SK-N-SH treated with all-trans-retinoic acid at 6 μM for 48 hours (cell line): Measurements from ENCODE around the gene SEMA3D.

Experiments used
- ESRRG ChIP-seq: fragments of 250-450 bp; sonication (Bioruptor Pico); IDR thresholded peaks from 2 replicates; pipeline ENCODE4 v1.6.1; 2021; ENCODE audit warnings: mild to moderate bottlenecking
- GLIS3 ChIP-seq: fragments of 250-450 bp; sonication (Bioruptor Pico); IDR thresholded peaks from 2 replicates; pipeline ENCODE4 v1.5.0; 2020; ENCODE audit warnings: mild to moderate bottlenecking, moderate library complexity
- OSR1 ChIP-seq: fragments of 250-450 bp; sonication (Bioruptor Pico); IDR thresholded peaks from 2 replicates; pipeline ENCODE4 v1.8.0; 2022; ENCODE audit warnings: moderate library complexity, mild to moderate bottlenecking, inconsistent platforms
- RARB ChIP-seq: fragments of 250-450 bp; sonication (Bioruptor Pico); IDR thresholded peaks from 2 replicates; pipeline ENCODE4 v1.8.0; 2021; ENCODE audit warnings: mild to moderate bottlenecking, moderate library complexity
- SNAI2 ChIP-seq: fragments of 250-450 bp; sonication (Bioruptor Pico); IDR thresholded peaks from 2 replicates; pipeline ENCODE4 v1.5.0; 2020; ENCODE audit warnings: mild to moderate bottlenecking, moderate library complexity
- TCF4 ChIP-seq: fragments of 250-450 bp; sonication (Bioruptor Pico); IDR thresholded peaks from 2 replicates; pipeline ENCODE4 v1.8.0; 2021; ENCODE audit warnings: mild to moderate bottlenecking, moderate library complexity, borderline replicate concordance
- TOX ChIP-seq: fragments of 250-450 bp; sonication (Bioruptor Pico); IDR thresholded peaks from 2 replicates; pipeline ENCODE4 v1.8.0; 2021; ENCODE audit warnings: mild to moderate bottlenecking, moderate library complexity, borderline replicate concordance
- ZFP30 ChIP-seq: fragments of 450-650 bp; formaldehyde crosslinking; IDR thresholded peaks from 2 replicates; pipeline ENCODE4 v1.5.0; 2022; ENCODE audit warnings: mild to moderate bottlenecking, moderate library complexity
- TF ChIP-seq, protein P1 (sequence below): fragments of 250-450 bp; sonication (Bioruptor Pico); IDR thresholded peaks from 2 replicates; pipeline ENCODE4 v1.5.1; 2021; ENCODE audit warnings: mild to moderate bottlenecking, moderate library complexity
- TF ChIP-seq, protein P2 (sequence below): fragments of 250-450 bp; sonication (Bioruptor Pico); IDR thresholded peaks from 2 replicates; pipeline ENCODE4 v1.5.0; 2020; ENCODE audit warnings: mild to moderate bottlenecking, moderate library complexity
- TF ChIP-seq, protein P3 (sequence below): fragments of 250-450 bp; sonication (Bioruptor Pico); IDR thresholded peaks from 2 replicates; pipeline ENCODE4 v1.8.0; 2020; ENCODE audit warnings: mild to moderate bottlenecking, moderate library complexity, borderline replicate concordance

DNA sequence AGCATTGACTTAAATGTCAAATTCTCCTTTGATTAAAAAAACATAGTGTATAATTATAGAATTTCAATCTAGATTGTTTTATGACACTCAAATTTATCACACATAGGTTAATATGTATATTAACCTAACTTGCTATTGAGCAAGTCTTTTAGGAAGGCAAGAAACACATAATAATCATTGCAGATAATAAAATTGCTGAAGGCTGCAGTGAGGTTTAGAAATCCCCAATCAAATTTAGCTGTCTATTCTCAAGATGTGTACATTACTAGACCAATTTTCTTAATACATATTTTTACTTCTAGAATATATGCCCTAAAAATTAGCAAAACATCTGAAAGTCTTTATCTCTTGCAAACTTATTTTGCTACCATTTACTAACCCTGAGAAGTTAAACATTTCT lies 34.9 kb upstream of the SEMA3D start:
- TF ChIP-seq RARB (no peak), OSR1 (CRISPR knock-in tag) (no peak), ESRRG (no peak), SNAI2 (CRISPR knock-in tag) (no peak), ZFP30 (CRISPR knock-in tag) (no peak), GLIS3 (CRISPR knock-in tag) (no peak), TOX (CRISPR knock-in tag) (no peak), TCF4 (CRISPR knock-in tag) (no peak)
- TF ChIP-seq, protein P1, sequence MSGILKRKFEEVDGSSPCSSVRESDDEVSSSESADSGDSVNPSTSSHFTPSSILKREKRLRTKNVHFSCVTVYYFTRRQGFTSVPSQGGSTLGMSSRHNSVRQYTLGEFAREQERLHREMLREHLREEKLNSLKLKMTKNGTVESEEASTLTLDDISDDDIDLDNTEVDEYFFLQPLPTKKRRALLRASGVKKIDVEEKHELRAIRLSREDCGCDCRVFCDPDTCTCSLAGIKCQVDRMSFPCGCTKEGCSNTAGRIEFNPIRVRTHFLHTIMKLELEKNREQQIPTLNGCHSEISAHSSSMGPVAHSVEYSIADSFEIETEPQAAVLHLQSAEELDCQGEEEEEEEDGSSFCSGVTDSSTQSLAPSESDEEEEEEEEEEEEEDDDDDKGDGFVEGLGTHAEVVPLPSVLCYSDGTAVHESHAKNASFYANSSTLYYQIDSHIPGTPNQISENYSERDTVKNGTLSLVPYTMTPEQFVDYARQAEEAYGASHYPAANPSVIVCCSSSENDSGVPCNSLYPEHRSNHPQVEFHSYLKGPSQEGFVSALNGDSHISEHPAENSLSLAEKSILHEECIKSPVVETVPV (CRISPR knock-in tag): no peak
- TF ChIP-seq, protein P2, sequence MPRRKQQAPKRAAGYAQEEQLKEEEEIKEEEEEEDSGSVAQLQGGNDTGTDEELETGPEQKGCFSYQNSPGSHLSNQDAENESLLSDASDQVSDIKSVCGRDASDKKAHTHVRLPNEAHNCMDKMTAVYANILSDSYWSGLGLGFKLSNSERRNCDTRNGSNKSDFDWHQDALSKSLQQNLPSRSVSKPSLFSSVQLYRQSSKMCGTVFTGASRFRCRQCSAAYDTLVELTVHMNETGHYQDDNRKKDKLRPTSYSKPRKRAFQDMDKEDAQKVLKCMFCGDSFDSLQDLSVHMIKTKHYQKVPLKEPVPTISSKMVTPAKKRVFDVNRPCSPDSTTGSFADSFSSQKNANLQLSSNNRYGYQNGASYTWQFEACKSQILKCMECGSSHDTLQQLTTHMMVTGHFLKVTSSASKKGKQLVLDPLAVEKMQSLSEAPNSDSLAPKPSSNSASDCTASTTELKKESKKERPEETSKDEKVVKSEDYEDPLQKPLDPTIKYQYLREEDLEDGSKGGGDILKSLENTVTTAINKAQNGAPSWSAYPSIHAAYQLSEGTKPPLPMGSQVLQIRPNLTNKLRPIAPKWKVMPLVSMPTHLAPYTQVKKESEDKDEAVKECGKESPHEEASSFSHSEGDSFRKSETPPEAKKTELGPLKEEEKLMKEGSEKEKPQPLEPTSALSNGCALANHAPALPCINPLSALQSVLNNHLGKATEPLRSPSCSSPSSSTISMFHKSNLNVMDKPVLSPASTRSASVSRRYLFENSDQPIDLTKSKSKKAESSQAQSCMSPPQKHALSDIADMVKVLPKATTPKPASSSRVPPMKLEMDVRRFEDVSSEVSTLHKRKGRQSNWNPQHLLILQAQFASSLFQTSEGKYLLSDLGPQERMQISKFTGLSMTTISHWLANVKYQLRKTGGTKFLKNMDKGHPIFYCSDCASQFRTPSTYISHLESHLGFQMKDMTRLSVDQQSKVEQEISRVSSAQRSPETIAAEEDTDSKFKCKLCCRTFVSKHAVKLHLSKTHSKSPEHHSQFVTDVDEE (CRISPR knock-in tag): no peak
- TF ChIP-seq, protein P3, sequence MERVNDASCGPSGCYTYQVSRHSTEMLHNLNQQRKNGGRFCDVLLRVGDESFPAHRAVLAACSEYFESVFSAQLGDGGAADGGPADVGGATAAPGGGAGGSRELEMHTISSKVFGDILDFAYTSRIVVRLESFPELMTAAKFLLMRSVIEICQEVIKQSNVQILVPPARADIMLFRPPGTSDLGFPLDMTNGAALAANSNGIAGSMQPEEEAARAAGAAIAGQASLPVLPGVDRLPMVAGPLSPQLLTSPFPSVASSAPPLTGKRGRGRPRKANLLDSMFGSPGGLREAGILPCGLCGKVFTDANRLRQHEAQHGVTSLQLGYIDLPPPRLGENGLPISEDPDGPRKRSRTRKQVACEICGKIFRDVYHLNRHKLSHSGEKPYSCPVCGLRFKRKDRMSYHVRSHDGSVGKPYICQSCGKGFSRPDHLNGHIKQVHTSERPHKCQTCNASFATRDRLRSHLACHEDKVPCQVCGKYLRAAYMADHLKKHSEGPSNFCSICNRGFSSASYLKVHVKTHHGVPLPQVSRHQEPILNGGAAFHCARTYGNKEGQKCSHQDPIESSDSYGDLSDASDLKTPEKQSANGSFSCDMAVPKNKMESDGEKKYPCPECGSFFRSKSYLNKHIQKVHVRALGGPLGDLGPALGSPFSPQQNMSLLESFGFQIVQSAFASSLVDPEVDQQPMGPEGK: no peak
